NCI-H460 (cell line): ENCODE results near the gene ACSF2. TPM values are rescaled to one million over a fixed set of nuclear protein-coding genes. Genes with fewer than 3 reads are reported as not detected.
"Not testable (repeated sequence)": the region's sequence is repeated elsewhere in the genome, so short reads cannot be mapped to it uniquely, and the experiment has no call there.

Experiments used
- DNase-seq: peaks from one replicate; pipeline ENCODE4 v3.0.0-alpha.2; 2016; ENCODE audit warnings: low read depth; ENCODE audit errors: extremely low read depth
- total RNA-seq: library from RNA; depleted of rRNA; stranded (reverse); fragments of >200 nt; shearing (Covaris generic); gene quantifications from 2 replicates; pipeline ENCODE4 v1.2.3, GENCODE V29; 2014

Gene ACSF2
- total RNA-seq, 1 experiment from 2014 or later, result 11.7 TPM

DNA sequence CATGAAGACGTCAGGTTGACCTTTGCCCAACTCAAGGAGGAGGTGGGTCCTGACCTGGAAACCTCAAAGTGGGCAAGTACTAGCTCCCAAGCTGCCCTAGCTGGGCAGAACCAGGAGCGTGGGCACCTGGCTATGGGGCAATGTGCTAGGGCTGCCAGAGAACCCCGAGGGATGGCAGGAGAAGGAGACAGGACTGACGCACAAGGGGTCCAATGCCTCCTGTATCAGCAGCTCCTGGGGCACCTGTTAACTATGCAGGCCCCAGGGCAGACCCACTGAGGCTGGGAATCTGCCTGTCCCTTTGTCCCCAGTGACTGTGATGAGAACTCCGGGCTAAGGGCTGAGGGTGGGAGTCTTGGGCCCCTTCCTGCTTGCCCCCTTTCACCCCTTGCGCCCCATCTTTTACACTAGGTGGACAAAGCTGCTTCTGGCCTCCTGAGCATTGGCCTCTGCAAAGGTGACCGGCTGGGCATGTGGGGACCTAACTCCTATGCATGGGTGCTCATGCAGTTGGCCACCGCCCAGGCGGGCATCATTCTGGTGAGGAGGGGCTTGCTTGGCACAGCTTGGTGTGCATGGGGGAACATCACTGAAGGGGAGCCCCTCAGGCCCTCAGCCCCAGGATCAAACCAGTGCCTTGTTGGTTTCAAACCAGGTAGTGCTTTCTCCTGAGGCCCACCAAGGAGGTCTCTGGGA, 35.0 kb downstream of the ACSF2 start:
- no peak for DNase-seq

DNA sequence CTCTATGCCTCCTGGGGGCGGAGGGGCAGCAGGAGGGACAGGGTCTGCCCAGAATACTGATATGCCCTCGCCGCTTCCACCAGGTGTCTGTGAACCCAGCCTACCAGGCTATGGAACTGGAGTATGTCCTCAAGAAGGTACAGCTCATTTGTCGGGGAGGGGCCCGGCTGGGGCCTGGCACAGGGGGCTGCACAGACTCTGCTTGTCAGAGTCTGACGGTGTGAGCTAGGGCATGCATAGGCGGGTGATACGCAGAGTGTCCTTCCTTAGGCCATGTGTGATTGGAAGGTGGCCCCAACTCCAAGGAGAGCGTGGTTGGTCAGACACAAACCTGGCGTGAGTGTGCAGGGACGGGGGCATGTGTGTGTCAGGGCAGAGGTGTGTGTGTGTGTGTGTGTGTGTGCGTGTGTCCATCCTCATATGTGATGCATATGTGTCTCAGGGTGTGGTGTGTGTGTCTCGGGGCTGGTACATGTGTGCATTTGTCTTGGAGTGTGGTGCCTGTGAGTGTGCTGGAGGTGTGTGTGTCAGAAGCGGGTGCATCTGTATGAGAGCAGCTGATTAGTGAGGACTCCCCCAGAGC, 35.6 kb downstream of the ACSF2 start:
- DNase-seq, result no peak

DNA sequence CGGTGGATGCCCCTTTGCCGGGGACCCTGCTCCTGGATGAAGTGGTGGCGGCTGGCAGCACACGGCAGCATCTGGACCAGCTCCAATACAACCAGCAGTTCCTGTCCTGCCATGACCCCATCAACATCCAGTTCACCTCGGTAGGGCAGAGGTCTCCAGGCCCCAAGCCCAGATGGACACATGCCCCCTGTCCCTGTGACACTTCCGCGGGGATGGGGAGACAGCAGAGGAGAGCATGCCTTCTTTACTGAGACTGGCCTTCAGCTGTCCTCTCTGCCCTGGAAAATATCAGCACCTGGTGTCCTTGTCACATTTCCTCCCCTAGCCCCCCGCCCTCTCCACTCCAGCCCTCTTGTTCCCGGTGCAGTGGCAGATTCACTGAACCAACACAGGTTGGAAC, 36.4 kb downstream of the ACSF2 start:
- DNase-seq, result no peak

DNA sequence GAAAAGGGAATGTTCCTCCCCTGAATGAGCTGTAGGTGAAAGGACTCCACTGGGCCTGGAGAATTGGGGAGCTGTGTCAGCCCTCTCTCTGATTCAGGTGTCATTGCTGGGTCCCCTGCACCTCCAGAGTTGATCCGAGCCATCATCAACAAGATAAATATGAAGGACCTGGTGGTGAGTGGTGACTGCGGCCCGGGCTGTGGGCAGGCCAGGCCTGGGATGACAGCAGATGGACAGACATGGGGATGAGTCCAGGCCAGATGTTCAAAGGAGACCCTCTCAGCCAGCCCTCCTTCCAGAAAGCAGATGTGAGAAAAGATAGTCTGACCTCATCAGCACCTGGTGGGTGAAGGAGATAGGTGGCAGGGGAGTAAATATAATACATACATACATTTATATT, 38.1 kb downstream of the ACSF2 start:
- no peak for DNase-seq

DNA sequence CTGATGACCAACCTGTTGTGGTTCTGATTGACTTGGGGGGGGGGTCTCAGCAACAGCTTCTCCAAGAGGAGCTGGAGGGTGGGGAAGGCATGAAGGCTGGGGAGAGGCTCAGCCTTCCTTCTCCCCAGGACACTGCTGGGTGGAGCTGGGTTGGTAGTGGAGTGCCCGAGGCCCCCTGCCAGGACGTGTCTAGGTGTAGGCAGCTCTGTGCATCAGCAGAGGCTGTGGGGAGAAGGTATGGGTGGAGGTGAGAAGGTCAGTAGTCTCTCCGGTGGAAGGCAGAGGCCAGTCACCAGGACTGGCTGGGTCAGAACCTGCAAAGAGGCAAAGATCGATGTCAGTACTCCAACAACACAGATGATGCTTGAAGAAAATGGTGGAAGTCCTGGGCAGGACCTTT, 38.7 kb downstream of the ACSF2 start:
- no peak for DNase-seq

DNA sequence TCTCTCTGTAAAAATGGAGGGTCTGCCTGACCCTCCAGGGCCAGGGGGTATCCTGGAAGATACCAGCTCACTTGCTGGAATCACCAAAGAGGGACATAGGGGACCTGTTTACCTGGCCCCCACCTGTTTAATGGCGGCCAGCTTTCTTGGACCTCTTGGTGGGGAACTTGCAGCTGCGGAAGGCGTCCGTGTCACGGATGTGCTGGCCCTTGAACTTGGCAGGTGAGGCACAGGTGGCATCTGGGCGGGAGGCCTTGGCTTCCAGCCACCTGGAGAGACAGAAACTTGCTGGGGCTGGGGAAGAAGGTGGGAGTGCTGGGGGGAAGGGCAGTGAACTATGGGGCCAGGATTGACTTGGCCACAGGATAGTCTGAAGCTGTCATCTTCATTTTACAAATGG, 39.2 kb downstream of the ACSF2 start:
- DNase-seq, result no peak

DNA sequence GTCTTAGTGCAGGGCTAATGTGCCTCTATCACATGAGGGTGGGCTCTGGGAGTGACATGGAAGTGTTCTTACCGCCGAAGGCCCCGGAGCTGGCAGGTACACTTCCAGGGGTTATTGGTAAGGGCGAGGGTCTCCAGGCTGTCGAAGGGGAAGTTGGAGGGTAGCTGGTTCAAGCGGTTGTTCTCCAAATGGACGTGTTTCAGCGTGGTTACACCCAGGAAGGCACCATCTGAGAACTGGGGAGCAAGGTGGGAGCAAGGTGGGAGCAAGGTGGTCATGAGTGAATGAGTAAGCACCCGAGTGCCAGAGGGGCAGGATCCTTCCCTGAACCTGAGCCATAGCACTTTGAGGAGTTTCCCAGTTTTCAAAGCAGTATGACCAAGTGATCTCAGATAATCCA, 39.6 kb downstream of the ACSF2 start:
- no peak for DNase-seq

DNA sequence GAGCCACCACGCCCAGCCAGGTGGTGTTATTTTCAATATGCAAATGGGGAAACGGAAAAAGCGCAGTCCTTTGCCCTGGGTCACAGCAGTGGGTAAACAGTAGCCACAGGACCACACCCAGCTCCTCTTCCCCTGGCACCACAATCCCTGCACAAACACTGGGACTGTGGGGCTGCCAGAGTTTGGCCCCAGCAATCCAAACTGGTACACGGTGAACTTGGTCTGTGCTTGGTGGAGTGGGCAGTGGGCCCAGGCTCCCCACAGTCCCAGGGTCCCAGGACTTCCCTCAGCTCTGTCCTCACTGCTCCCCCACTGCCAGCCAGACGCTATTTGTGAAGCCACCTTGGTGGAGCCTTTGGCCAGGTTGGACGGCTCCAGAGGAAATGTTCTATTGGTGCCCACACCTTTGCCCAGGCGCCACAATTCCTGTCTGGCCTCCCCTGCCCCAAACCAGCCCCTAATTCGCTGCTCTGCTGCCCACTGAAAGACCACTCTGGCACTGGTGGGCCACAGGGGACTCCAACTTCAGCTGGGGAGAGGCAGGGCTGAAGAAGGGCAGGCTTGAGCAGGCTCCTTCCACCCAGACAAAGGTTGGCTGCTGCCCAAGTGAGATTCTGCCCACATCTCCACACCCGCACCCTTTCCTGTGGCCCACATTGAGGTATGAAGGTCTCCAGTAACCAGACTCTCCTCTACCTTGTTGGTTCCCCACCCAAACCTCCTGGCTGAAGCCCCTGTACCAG, 40.5 kb downstream of the ACSF2 start:
- DNase-seq, result no peak

DNA sequence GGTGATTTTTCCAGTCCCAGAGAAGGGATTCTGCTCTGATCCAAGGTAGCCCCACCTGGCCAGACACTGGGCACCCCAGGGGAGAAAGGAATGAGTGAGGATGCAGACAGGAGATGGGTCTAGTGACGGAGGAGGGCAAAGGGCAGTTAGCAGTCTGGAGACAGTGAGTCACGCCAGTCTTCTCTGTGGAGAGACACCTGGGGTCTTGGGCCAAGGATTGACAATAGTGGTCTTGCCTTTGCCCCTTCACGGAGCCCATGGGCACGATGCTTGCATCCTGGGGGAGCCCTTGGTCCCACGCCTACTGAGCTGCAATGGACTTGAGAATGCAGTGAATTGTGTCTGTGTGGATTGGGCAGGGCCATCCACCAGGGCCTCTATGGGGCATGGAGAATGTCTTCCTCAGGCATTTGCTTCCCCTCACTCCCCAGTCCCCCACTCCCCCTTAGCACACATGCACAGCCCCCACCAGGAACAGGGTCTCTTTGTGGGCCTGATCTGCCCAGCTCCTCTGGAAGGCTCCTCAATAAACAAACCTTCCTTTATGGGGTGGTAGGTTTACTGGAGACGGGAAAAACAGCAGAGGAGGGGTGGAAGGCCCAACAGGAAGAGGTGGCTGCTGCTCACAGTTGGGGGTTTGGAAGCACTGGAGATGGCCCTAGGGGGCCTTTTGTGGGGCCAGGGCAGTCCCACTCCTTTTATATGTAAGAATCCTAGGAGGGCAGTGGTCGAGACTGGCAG, 41.3 kb downstream of the ACSF2 start:
- DNase-seq, result no peak

DNA sequence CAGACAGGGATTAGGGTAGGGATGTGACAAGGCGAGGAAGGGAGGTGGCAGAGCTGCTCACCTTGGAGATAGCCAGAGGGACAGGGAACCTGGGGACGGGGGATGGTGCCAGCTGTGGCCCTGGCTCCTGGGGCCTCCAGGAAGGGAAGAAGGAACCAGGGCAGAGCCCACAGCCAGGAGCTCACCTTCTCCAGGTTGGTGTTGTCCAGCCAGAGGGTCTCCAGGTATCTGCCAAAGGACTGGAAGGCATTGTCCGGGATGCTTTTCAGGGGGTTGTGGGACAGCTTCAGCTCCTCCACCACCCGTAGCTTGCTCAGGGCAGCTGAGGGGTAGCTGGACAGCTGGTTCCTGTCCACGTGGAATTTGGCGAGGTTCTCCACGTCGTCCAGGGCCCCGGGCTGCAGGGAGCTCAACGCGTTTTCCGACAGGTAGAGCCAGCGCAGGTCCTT, 41.9 kb downstream of the ACSF2 start:
- no peak for DNase-seq

DNA sequence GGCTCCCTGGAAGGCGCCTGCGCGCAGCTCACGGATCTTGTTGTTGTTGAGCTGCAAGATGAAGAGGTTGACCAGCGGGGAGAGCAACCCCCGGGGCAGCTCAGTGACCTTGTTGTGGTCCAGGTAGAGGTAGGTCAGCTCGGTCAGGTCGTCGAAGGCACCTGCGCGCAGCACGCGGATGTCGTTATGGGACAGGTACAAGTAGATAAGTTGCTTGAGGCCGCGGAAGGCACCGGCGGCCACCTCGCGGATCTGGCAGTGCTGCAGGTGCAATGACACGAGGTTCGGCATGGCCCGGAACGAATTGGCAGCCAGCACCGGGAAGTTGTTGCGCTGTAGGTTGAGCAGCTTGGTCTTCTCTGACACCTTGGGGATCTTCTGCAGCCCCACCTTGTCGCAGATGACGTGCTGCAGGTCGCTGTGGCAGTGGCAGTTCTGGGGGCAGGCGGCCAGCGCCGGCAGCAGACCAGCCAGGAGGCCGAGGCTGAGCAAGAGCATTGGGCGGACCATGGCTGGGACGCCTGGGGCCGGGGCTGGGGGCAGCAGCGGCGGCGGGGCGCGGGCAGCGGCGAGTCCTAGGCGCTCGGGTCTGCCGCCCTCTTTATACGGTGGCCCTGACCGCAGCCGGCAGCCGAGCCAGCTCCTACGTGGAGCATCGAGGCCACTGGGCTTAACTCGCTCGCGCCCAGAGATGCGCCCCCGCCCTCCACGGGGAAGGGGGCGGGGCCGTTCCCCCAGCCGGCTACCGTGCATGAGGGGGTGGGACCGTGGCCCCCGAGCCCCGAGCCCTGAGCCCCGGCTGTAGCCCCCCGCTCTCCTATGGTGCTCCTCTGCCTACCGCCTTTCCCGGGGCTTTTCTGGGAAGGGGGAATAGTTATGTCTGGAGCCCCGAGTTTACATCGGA, 42.5 kb downstream of the ACSF2 start, which contains the start of gene CHAD:
CHAD (minus strand) TSS at position 577 of the 904 bp plus-strand sequence; CDS start at position 510, 67 bp downstream.
- DNase-seq, result no peak

DNA sequence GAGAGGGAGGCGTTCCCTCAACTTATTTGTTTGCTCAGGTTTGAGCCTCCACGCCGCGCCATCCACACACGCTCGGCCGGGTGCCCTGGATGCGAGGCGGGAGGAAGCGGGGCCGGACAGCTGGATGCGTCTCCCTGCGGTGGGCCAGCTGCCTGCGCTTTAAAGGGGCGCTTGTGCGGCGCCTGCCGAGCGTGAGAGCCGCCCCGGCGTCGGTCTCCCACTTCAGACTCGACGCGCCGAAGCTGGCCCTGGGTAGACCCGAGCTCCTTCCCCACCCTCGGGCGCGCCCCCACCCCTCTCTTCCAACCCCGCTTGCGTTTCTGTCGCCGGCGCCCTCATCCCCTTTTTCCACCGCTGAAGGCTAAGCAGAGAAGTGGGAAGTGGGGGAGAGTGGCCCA, 43.2 kb downstream of the ACSF2 start:
- DNase-seq, result no peak

DNA sequence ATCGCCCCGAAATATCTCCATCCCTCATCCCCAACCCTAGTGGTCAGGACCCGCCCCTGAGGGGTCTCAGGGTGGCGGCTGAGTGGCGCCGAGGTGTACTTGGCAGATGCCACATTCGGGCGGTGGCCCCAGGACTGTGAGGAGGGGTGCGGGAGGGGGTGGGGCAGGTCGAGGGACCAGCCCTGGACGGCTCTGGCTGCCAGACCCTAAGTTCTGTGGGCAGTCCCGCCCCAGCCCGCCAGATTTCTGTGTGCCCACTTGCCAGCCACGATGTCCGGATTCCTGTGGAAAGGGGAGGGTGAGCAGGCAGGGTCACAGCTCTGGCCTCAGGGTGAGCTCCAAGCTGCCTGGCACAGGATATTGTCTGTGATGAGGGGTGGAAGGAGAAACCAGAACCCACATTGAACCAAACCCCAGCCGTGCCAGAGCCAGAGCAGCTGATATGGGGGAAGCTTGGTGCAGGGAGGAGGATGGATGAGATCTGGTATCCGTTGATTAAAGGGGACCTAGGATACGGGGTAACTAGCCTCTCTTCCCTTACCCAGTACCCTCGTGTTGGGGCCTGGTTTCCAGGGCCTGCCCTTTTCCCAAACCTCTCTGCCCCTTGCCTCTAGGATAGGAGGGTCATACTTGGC, 43.8 kb downstream of the ACSF2 start:
- no peak for DNase-seq

DNA sequence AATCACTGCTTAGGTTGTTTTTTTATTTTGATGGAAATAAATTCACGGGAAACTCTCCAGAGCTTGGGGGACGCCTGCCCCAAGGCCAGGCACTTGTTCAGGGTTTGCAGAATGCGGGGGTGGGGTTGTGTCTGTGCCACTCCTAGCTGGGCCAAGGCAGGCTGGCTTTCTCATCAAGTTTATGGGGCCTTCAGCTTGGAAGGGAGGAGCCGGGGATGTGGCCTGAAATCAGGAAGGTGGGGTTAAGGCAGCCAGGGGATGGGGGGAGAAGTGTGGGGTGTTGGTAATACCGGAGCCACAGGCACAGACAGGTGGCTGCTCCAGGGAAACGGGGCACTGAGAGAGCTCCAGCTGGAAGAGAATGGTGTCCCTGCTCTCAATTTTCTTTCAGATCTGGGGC, 44.4 kb downstream of the ACSF2 start:
- no peak for DNase-seq

DNA sequence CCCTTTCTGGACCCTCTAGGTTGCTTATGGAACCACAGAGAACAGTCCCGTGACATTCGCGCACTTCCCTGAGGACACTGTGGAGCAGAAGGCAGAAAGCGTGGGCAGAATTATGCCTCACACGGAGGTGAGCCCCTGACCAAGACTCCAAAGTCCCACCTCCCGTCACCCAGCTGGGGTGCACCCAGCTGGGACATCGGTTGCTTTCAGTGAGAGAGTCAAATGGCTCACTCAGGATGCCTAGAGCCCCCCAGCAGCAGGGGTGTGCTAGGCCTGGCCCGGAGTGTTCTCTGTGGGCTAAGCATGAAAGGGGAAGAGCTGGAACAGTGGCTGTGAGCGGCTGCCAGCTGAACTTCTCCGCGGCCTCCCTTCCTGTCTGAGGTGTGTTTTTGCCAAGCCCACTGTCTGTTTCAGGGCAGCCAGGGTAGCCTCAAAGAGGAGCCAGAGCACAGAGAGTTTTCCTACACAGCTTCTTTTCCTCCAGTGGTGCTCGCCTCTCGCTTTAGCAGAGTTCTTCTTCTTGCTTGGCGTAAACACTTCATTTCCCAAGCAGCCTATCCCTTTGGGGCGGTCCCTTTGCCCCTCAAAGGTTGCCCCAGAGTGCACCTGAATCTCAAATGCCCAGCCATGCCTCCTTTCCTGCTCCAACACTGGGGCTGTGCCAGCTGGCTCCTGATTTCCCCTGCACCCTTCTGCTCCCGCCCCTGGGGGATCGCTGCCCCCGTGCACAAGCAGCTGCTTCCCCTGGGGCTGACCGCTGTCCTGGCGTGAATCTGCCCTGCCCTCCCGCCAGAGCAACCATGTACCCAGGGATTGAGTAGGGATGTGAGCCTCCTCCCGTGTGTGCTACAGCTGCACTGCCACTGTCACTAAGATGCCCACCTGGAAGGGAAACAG, 45.2 kb downstream of the ACSF2 start:
- DNase-seq, result no peak

DNA sequence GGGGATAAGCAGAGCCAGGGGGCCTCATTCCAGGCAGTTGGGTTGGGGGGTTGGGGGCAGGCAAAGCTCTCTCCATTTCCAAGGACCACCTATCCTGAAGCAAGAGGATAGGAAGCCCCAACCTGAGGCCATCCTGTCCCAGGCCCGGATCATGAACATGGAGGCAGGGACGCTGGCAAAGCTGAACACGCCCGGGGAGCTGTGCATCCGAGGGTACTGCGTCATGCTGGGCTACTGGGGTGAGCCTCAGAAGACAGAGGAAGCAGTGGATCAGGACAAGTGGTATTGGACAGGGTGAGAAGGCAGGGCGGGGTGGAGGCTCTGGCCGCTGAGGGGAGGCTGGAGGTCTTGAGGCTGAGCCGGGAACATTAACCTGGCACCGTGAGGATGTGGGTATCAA, 46.3 kb downstream of the ACSF2 start:
- DNase-seq, result no peak

DNA sequence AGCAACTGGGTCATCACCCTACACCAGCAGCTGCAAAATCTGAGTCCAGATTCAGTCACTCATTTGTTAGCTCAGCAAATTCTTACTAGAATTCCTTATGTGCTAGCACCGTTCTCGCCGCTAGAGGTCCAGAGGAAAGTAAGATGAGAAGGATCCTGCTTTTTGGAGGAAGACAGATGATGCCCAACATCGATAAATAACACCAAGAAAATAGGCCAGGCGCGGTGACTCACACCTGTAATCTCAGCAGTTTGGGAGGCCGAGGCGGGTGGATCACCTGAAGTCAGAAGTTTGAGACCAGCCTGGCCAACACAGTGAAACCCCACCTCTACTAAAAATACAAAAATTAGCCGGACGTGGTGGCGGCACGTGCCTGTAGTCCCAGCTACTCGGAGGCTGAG, 46.7 kb downstream of the ACSF2 start:
- not testable (repeated sequence) for DNase-seq

DNA sequence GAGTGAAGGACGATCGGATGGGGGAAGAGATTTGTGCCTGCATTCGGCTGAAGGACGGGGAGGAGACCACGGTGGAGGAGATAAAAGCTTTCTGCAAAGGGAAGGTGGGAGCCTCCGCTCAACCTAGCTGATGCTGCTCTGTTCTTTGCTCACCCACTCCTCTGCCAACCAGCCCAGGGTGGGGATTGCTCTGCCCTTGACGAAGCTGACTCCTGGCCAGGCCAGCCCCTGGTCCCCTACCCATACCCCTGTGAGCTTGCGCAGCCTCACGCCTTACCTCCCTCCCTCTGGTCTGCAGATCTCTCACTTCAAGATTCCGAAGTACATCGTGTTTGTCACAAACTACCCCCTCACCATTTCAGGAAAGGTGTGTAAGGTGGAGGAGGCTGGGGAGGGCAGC, 47.9 kb downstream of the ACSF2 start:
- DNase-seq, result no peak

DNA sequence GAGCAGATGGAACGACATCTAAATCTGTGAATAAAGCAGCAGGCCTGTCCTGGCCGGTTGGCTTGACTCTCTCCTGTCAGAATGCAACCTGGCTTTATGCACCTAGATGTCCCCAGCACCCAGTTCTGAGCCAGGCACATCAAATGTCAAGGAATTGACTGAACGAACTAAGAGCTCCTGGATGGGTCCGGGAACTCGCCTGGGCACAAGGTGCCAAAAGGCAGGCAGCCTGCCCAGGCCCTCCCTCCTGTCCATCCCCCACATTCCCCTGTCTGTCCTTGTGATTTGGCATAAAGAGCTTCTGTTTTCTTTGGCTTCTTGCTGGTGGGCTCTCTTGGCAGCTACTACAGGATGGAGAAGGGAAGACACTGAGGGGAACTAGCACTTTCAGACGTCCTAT, 48.5 kb downstream of the ACSF2 start:
- no peak for DNase-seq
